Activated CD8-positive, alpha-beta memory T cell treated with anti-CD3 and anti-CD28 coated beads, Interleukin-2, amount 50 U/mL, for 24 hours (primary cell): Measurements from ENCODE around the gene VSTM4.

ENCODE experiments used
- DNase-seq: peaks from one replicate; pipeline ENCODE4 v3.0.0-alpha.2; 2020; ENCODE audit errors: extremely low read depth

The VSTM4 gene

GRCh38 chr10:48968036-48968435, 147.3 kb downstream of the VSTM4 start:
- no peak for DNase-seq

DNA sequence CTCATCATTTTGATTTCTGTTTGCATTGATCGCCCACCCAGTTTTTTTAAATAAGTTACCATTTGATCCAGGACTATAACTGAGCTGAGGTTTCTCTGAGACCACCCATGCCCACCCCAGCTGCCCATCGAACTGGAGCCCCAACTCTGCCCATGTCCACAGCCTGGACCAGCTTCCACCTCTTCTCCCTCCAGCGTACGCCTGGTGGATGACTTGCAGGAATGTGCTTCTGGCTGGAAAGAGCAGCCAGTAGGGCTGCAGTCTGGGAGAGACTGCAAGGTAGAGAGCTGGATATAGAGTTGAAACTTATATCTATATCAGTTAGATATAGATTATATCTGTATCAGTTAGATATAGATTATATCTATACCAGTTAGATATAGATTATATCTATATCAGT, 149.9 kb downstream of the VSTM4 start:
- DNase-seq: no peak
